ENCODE measurements around the gene NR5A1. TPM values are rescaled to one million over a fixed set of nuclear protein-coding genes. Genes with fewer than 3 reads are reported as not detected.

The NR5A1 gene
- total and polyA plus RNA-seq, 10 of the 15 experiments (the other 5 are each of a cell fraction or from before 2014, with no cell fraction given) = 0.06 to 0.24 (median 0.08) TPM; not detected in 5

- WGBS (ENCODE audit: insufficient coverage, insufficient replicate concordance, low lambda C conversion rate, missing lambda C conversion rate) = 86% methylated on average over 7 of the region's 7 CpGs
- ChIA-PET SMC1A (ENCODE audit: uncharacterized antibody, unreplicated experiment) (no interaction called here), POLR2A (interaction anchor here (0.7 kb wide), 1 partner anchor 478 kb away, joined by 3 read pairs; no protein-coding TSS in a partner anchor), CTCF (interaction anchor here (1.9 kb wide), 1 partner anchor 19 kb away, joined by 5 read pairs; no protein-coding TSS in a partner anchor), RAD21 (ENCODE audit: unreplicated experiment) (no interaction called here)
- Histone ChIP-seq H2AFZ (ENCODE audit: control insufficient read depth, low read depth, low read length) (no peak overlapping the region), H3K4me2 (ENCODE audit: control insufficient read depth, insufficient read depth) (no peak overlapping the region), H3K36me3 (ENCODE audit: control insufficient read depth in 2 of 2, insufficient read depth in 2 of 2, low read length in 1 of 2) (peaks cover 0 to 2% of the 10 kb centered on the region in 2 experiments; a peak in 2 of 4 replicates), H3K4me3 (no peak overlapping the region), H3K27me3 (replicated peaks in 1 of 2; ENCODE audit: control insufficient read depth in 2 of 2, insufficient read depth in 2 of 2, low read length in 1 of 2) (no peaks in the 10 kb centered on the region), H3K9ac (ENCODE audit: control insufficient read depth, insufficient read depth, low read length) (no peak overlapping the region), H4K20me1 (ENCODE audit: control insufficient read depth, insufficient read depth) (no peaks in the 10 kb centered on the region), H3K9me3 (replicated peaks; ENCODE audit: control insufficient read depth, insufficient read depth, low read length) (no peaks in the 10 kb centered on the region), H3K79me2 (ENCODE audit: control insufficient read depth, insufficient read depth, low read length) (no peaks in the 10 kb centered on the region), H3K4me1 (ENCODE audit: control insufficient read depth, insufficient read depth, low read length) (no peaks in the 10 kb centered on the region), H3K27ac (ENCODE audit: control insufficient read depth, insufficient read depth) (no peak overlapping the region)
- intact Hi-C loops (cut with micrococcal nuclease; ENCODE audit: unreplicated experiment) (no loop called here), in situ Hi-C loops (cut with MboI) (no loop called here)
- FAIRE-seq (no peak), DNase-seq (ENCODE audit: low read depth, low spot score) (no peak), ATAC-seq (no peak)
- no peak for TF ChIP-seq TCF3 (IDR thresholded peaks at IDR 0.05; ENCODE audit: borderline replicate concordance, insufficient read depth, low read depth, low read length)
- TF ChIP-seq, protein P1, sequence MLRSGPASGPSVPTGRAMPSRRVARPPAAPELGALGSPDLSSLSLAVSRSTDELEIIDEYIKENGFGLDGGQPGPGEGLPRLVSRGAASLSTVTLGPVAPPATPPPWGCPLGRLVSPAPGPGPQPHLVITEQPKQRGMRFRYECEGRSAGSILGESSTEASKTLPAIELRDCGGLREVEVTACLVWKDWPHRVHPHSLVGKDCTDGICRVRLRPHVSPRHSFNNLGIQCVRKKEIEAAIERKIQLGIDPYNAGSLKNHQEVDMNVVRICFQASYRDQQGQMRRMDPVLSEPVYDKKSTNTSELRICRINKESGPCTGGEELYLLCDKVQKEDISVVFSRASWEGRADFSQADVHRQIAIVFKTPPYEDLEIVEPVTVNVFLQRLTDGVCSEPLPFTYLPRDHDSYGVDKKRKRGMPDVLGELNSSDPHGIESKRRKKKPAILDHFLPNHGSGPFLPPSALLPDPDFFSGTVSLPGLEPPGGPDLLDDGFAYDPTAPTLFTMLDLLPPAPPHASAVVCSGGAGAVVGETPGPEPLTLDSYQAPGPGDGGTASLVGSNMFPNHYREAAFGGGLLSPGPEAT (IDR thresholded peaks at IDR 0.05; ENCODE audit: low read depth) = no peak
- no peak for TF ChIP-seq CTCF (IDR thresholded peaks at IDR 0.05 in 2 of 3, conservative IDR thresholded peaks at IDR 0.05 in 1 of 3; ENCODE audit: control insufficient read depth in 2 of 3, extremely low read depth in 1 of 3, insufficient read depth in 1 of 3, low read depth in 3 of 3, low read length in 3 of 3)
- no peak for TF ChIP-seq KLF5 (IDR thresholded peaks at IDR 0.05; ENCODE audit: partially characterized antibody)
- no peak for TF ChIP-seq IRF4 (IDR thresholded peaks at IDR 0.05; ENCODE audit: low read depth, low read length)
- BruUV-seq (replicated peaks) = no TSS peak
These were observed 10.9 kb upstream of the NR5A1 start for GRCh38 chr9:124518116-124518515.
